ENCODE results near the gene UTP20. TPM values are rescaled to one million over a fixed set of nuclear protein-coding genes. Genes with fewer than 3 reads are reported as not detected.

Gene UTP20
- total RNA-seq, 1 experiment from 2014 or later, result 42.2 TPM

GRCh38 chr12:101299346-101299745 is 19.4 kb downstream of the UTP20 start:
- intact Hi-C loops (cut with micrococcal nuclease; ENCODE audit: unreplicated experiment), result no loop called here
- Mint-ChIP-seq H3K27ac (ENCODE audit: unreplicated experiment) (peak overlapping the region; percentile 76), H3K9me3 (ENCODE audit: low read depth, unreplicated experiment) (no peaks in the 10 kb centered on the region), H3K4me3 (ENCODE audit: low read depth, unreplicated experiment) (no peak overlapping the region), H3K36me3 (ENCODE audit: insufficient read depth, unreplicated experiment) (peaks cover 53% of the 10 kb centered on the region), H3K27me3 (ENCODE audit: unreplicated experiment) (no peaks in the 10 kb centered on the region), H3K4me1 (ENCODE audit: low read depth, unreplicated experiment) (peaks cover 32% of the 10 kb centered on the region)
- no peak for TF ChIP-seq CTCF (IDR thresholded peaks at IDR 0.05; ENCODE audit: unreplicated experiment)
- no peak for DNase-seq
- CTCF ChIA-PET, result interaction anchor here (0.6 to 1.2 kb wide), 4 partner anchors 20 to 575 kb away, joined by 3 to 4 read pairs (median 3); partner anchors contain the start of gene ARL1
- BruUV-seq (replicated peaks), result TSS peak; percentile 77

GRCh38 chr12:101299931-101300330 is 20.0 kb downstream of the UTP20 start:
- Mint-ChIP-seq H3K9me3 (ENCODE audit: low read depth, unreplicated experiment) (no peaks in the 10 kb centered on the region), H3K36me3 (ENCODE audit: insufficient read depth, unreplicated experiment) (peaks cover 49% of the 10 kb centered on the region), H3K4me1 (ENCODE audit: low read depth, unreplicated experiment) (peaks cover 32% of the 10 kb centered on the region), H3K27me3 (ENCODE audit: unreplicated experiment) (no peaks in the 10 kb centered on the region), H3K4me3 (ENCODE audit: low read depth, unreplicated experiment) (peak overlapping the region; percentile 20), H3K27ac (ENCODE audit: unreplicated experiment) (peak overlapping the region; percentile 76)
- intact Hi-C loops (cut with micrococcal nuclease; ENCODE audit: unreplicated experiment), result no loop called here
- TF ChIP-seq CTCF (IDR thresholded peaks at IDR 0.05; ENCODE audit: unreplicated experiment), result no peak
- CTCF ChIA-PET, result interaction anchor here (0.6 to 1.2 kb wide), 5 partner anchors 8 to 574 kb away, joined by 3 to 4 read pairs (median 3); partner anchors contain the start of gene ARL1
- DNase-seq, result peak; percentile 49
- BruUV-seq (replicated peaks), result no TSS peak

- no TSS peak for BruUV-seq (replicated peaks)
- DNase-seq, result no peak
- no peaks in the 10 kb centered on the region for H3K9me3 Mint-ChIP-seq (ENCODE audit: low read depth, unreplicated experiment)
- H3K4me3 Mint-ChIP-seq (ENCODE audit: low read depth, unreplicated experiment), result no peak overlapping the region
- peaks cover 43% of the 10 kb centered on the region for H3K36me3 Mint-ChIP-seq (ENCODE audit: insufficient read depth, unreplicated experiment)
- H3K4me1 Mint-ChIP-seq (ENCODE audit: low read depth, unreplicated experiment), result peaks cover 29% of the 10 kb centered on the region
- peak overlapping the region; percentile 64 for H3K27ac Mint-ChIP-seq (ENCODE audit: unreplicated experiment)
- CTCF ChIA-PET, result no interaction called here
- intact Hi-C loops (cut with micrococcal nuclease; ENCODE audit: unreplicated experiment), result no loop called here
- no peak for TF ChIP-seq CTCF (IDR thresholded peaks at IDR 0.05; ENCODE audit: unreplicated experiment)
- H3K27me3 Mint-ChIP-seq (ENCODE audit: unreplicated experiment), result no peaks in the 10 kb centered on the region
These were observed 22.8 kb downstream of the UTP20 start for GRCh38 chr12:101302741-101303140.

- DNase-seq, result no peak
- TF ChIP-seq CTCF (IDR thresholded peaks at IDR 0.05; ENCODE audit: unreplicated experiment), result no peak
- Mint-ChIP-seq H3K9me3 (ENCODE audit: low read depth, unreplicated experiment) (no peaks in the 10 kb centered on the region), H3K27me3 (ENCODE audit: unreplicated experiment) (no peaks in the 10 kb centered on the region), H3K27ac (ENCODE audit: unreplicated experiment) (no peak overlapping the region), H3K4me3 (ENCODE audit: low read depth, unreplicated experiment) (no peak overlapping the region), H3K36me3 (ENCODE audit: insufficient read depth, unreplicated experiment) (peaks cover 34% of the 10 kb centered on the region), H3K4me1 (ENCODE audit: low read depth, unreplicated experiment) (peaks cover 3% of the 10 kb centered on the region)
- no TSS peak for BruUV-seq (replicated peaks)
- CTCF ChIA-PET, result no interaction called here
- intact Hi-C loops (cut with micrococcal nuclease; ENCODE audit: unreplicated experiment), result no loop called here
These were observed 25.4 kb downstream of the UTP20 start for GRCh38 chr12:101305226-101305779.

Data from Calu3 (cell line).